ENCODE data around the gene ZNF821. TPM values are rescaled to one million over a fixed set of nuclear protein-coding genes. Genes with fewer than 3 reads are reported as not detected.

ZNF821 gene
- total and polyA plus RNA-seq, 2 of the 8 experiments (the other 6 are each of a cell fraction or from before 2014, with no cell fraction given): 9.5 to 14.1 TPM

GRCh38 chr16:71837150-71837549 lies 46.8 kb downstream of the ZNF821 start:
- no peak overlapping the region for H3K9ac ChIP-seq (replicated peaks in 1 of 4; ENCODE audit: extremely low read depth in 1 of 4, low read depth in 3 of 4, low read length in 3 of 4)
- H2BK5ac ChIP-seq (ENCODE audit: low read depth, low read length): no peak overlapping the region
- no peaks in the 10 kb centered on the region for H3K27me3 ChIP-seq (replicated peaks in 1 of 4; ENCODE audit: control insufficient read depth in 3 of 4, extremely low read depth in 1 of 4, insufficient read depth in 3 of 4, low read length in 3 of 4)
- no peaks in the 10 kb centered on the region for H3K79me1 ChIP-seq (ENCODE audit: low read depth, low read length)
- no peak overlapping the region for H3K4me2 ChIP-seq (ENCODE audit: insufficient read depth in 1 of 2, low read depth in 2 of 2, low read length in 2 of 2)
- no peak overlapping the region for H3K4me3 ChIP-seq (ENCODE audit: extremely low read depth in 1 of 4, insufficient read depth in 2 of 4, low read depth in 3 of 4, low read length in 4 of 4)
- WGBS, 2 experiments (ENCODE audit: extremely low coverage in 1 of 2, insufficient coverage in 1 of 2, insufficient read length in 1 of 2, insufficient replicate concordance in 2 of 2, low coverage in 1 of 2, low lambda C conversion rate in 2 of 2, missing lambda C conversion rate in 1 of 2): 92% methylated on average over 3 of the region's 3 CpGs; no CpG with 5 or more reads in 1 of the 2 experiments
- TF ChIP-seq TEAD4 (IDR thresholded peaks at IDR 0.05; ENCODE audit: low read depth, low read length) (no peak), BCL11A (IDR thresholded peaks at IDR 0.05; ENCODE audit: low read depth in 2 of 2, low read length in 2 of 2) (no peak), CHD1 (IDR thresholded peaks at IDR 0.05; ENCODE audit: low read depth, low read length) (no peak), POLR2A (IDR thresholded peaks at IDR 0.05; ENCODE audit: control extremely low read depth in 1 of 2, low read depth in 2 of 2, low read length in 2 of 2) (no peak), YY1 (IDR thresholded peaks at IDR 0.05; ENCODE audit: low read depth, low read length) (no peak)
- H3K23me2 ChIP-seq (ENCODE audit: low read depth, low read length): no peaks in the 10 kb centered on the region
- no peak for DNase-seq (ENCODE audit: low read depth in 1 of 2, low spot score in 2 of 2)
- H2BK12ac ChIP-seq (ENCODE audit: low read depth, low read length): no peak overlapping the region
- no peak overlapping the region for H2BK15ac ChIP-seq (ENCODE audit: low read length)
- POLR2A ChIA-PET (ENCODE audit: partially characterized antibody): interaction anchor here (2.0 kb wide), 1 partner anchor 8 kb away, joined by 7 read pairs; the partner anchor contains the start of gene ATXN1L
- FAIRE-seq: no peak
- no peaks in the 10 kb centered on the region for H3K79me2 ChIP-seq (ENCODE audit: control insufficient read depth in 1 of 2, insufficient read depth in 2 of 2, low read length in 2 of 2)
- H2BK120ac ChIP-seq (replicated peaks; ENCODE audit: low read depth, low read length): no peak overlapping the region
- no peak overlapping the region for H4K8ac ChIP-seq (ENCODE audit: extremely low read depth, insufficient read depth, low read length)
- H4K20me1 ChIP-seq (replicated peaks in 1 of 2; ENCODE audit: control insufficient read depth in 1 of 2, insufficient read depth in 2 of 2, low read length in 2 of 2): no peaks in the 10 kb centered on the region
- H3K36me3 ChIP-seq (ENCODE audit: control insufficient read depth in 2 of 4, insufficient read depth in 4 of 4, low read length in 3 of 4): no peaks in the 10 kb centered on the region
- no peak overlapping the region for H4K91ac ChIP-seq (replicated peaks; ENCODE audit: insufficient read length, low read length)
- H2BK20ac ChIP-seq (ENCODE audit: low read length): no peak overlapping the region
- no peak overlapping the region for H4K5ac ChIP-seq (ENCODE audit: insufficient read length, low read depth, low read length)
- no peak overlapping the region for H3K4ac ChIP-seq (replicated peaks; ENCODE audit: insufficient read length, low read depth, low read length)
- no peak overlapping the region for H2AFZ ChIP-seq (ENCODE audit: low read length)
- H3K56ac ChIP-seq (replicated peaks; ENCODE audit: insufficient read length, low read depth, low read length): no peak overlapping the region
- CTCF ChIA-PET (ENCODE audit: partially characterized antibody): no interaction called here
- H3K23ac ChIP-seq (ENCODE audit: insufficient read length): no peak overlapping the region
- no peaks in the 10 kb centered on the region for H3K4me1 ChIP-seq (replicated peaks in 1 of 4; ENCODE audit: control insufficient read depth in 3 of 4, insufficient read depth in 4 of 4, low read length in 3 of 4)
- no peak overlapping the region for H3K14ac ChIP-seq (ENCODE audit: insufficient read length)
- no peak overlapping the region for H2AK5ac ChIP-seq (ENCODE audit: low read depth, low read length)
- no peak overlapping the region for H3K18ac ChIP-seq (ENCODE audit: extremely low read depth, low read length)
- H3K27ac ChIP-seq (ENCODE audit: low read depth, low read length): no peak overlapping the region
- no peaks in the 10 kb centered on the region for H3K9me3 ChIP-seq (ENCODE audit: insufficient read depth in 2 of 2, low read depth in 1 of 2, low read length in 1 of 2)
